Adrenal gland (tissue), 5 donors: Measurements from ENCODE around the gene PPP6R2.

Source experiments
- CTCF ChIP-seq, 6 experiments: fragments of 450-650 bp in 4 of 6; fragments of 200-600 bp in 2 of 6; sonication (generic) in 1 of 6; IDR thresholded peaks; 1 replicate in 5 of 6; 2 replicates in 1 of 6; pipeline versions ENCODE4 v1.5.1 to v1.8.0; 2016 to 2021; ENCODE audit warnings: antibody characterized with exemption in 6 of 6, mild to moderate bottlenecking in 2 of 6, moderate library complexity in 1 of 6
- POLR2A ChIP-seq, 2 donors: fragments of 450-650 bp; IDR thresholded peaks; one replicate each; pipeline ENCODE4 v1.6.1; 2017; ENCODE audit warnings: antibody characterized with exemption in 2 of 2, mild to moderate bottlenecking in 2 of 2, moderate library complexity in 1 of 2
- donor health status: DM: no; HTN: no; CAD: no.

GRCh38 chr22:50422961-50423815 lies 80.1 kb downstream of the PPP6R2 start:
- TF ChIP-seq CTCF (IDR thresholded peaks at IDR 0.05) (no peak), POLR2A (IDR thresholded peaks at IDR 0.05) (no peak)
